Bronchial epithelial cell (primary cell): ENCODE results near the gene CUBN. TPM values are rescaled to one million over a fixed set of nuclear protein-coding genes. Genes with fewer than 3 reads are reported as not detected.

Experiments
- DNase-seq: peaks from one replicate; pipeline ENCODE4 v3.0.0-alpha.2; 2010; ENCODE audit warnings: low read depth
- FAIRE-seq: peaks from 2 replicates; lab custom pipeline; 2011; peaks lifted over from hg19 to GRCh38; lab: Jason Lieb, UNC
- H3K27me3 ChIP-seq: 2 replicates; pipeline ENCODE4 v1.5.1; 2011; ENCODE audit warnings: low read length; ENCODE audit not compliant: control insufficient read depth, insufficient read depth
- H3K36me3 ChIP-seq: 2 replicates; pipeline ENCODE4 v1.5.1; 2011; ENCODE audit warnings: low read length; ENCODE audit not compliant: control insufficient read depth, insufficient read depth
- H3K4me3 ChIP-seq: 2 replicates; pipeline ENCODE4 v1.5.1; 2011; ENCODE audit warnings: mild to moderate bottlenecking, low read depth, low read length, control low read depth
- CTCF ChIP-seq: IDR thresholded peaks from 2 replicates; pipeline ENCODE4 v1.5.1; 2011; ENCODE audit warnings: mild to moderate bottlenecking, moderate library complexity, low read length, control low read depth, inconsistent platforms; ENCODE audit not compliant: insufficient read depth, severe bottlenecking
- total RNA-seq: library from RNA; depleted of rRNA; stranded (reverse); fragments of >200 nt; gene quantifications from 2 replicates; pipeline ENCODE4 v1.2.1, GENCODE V29; 2014

The CUBN gene
- total RNA-seq, 1 donor from 2014 or later, result 0.53 TPM

DNA sequence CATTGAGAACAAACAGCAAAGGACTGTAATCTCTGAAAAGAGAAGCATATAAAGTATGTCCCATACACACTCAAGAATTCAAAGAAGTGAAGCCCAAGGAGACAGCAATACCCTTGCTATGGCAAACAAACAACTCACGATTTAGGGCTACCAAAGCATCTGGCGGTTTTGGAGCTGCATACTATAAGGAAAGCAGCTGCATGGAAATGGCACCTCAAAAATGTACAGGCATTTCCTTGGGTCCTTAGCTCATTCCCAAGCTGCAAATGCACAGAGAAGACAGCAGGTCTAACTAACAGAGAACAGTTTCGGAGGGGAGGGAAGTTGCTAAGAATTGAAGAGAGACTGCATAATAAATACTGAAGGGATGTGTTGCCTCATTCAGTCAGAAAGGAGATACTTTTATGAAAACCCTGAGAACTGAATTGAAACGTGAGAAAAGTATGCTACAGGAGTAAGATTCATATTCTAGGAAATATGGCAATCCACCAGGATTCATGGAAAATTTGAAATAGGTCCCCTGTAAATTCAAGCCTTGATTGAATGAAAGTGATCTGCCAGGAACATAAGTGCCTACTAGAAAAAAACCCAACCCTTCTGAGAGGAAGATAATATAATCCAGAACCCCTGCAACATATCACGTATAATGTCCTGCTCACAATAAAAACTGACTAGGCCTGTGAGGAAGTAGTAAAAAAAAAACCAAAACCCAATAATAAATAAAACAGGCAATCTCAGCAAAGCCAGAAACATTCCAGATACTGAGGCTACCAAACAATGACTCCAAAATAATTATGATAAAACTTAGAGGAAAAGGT, 36.4 kb downstream of the CUBN start:
- H3K27me3 ChIP-seq, result no peaks in the 10 kb centered on the region
- H3K4me3 ChIP-seq, result no peak overlapping the region
- FAIRE-seq, result no peak
- TF ChIP-seq CTCF, result no peak
- H3K36me3 ChIP-seq, result no peaks in the 10 kb centered on the region
- DNase-seq, result no peak

GRCh38 chr10:17092216-17092944, 37.2 kb downstream of the CUBN start:
- no peak for FAIRE-seq
- no peak for TF ChIP-seq CTCF
- Histone ChIP-seq H3K4me3 (no peak overlapping the region), H3K36me3 (no peaks in the 10 kb centered on the region), H3K27me3 (no peaks in the 10 kb centered on the region)
- no peak for DNase-seq

DNA sequence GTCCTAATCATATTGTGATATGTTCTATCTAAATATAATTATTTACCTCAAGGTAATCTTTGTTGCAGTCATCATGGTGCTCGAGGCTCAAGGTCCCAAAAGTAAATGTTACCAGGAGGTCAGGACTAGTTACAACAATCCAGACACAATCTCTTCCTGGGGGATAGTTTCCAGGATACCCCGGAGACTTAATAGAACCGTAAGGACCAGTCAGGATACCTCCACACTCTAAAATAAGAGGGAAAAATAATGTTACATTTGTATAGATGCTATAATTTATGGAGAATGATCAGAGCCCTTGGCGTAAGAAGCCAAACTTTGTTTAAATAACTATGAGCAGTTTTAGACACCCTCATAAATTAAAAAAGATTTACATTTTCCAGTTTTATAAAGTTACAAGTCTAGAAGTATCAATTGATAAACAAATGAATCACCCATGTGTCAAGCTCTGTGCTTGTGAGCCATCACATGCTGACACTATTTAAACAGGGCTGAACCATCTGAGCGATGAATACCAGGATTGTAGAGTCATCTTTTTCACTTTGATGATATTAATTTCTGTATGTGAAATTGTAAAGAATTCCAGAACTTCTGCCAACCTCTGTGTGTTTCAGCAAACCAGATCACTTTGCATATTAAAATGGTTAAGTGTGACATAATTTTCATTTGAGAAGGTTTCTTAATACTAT, 41.3 kb downstream of the CUBN start:
- H3K4me3 ChIP-seq, result no peak overlapping the region
- no peaks in the 10 kb centered on the region for H3K27me3 ChIP-seq
- FAIRE-seq, result no peak
- no peak for TF ChIP-seq CTCF
- DNase-seq, result peak; percentile 93
- H3K36me3 ChIP-seq, result no peaks in the 10 kb centered on the region

DNA sequence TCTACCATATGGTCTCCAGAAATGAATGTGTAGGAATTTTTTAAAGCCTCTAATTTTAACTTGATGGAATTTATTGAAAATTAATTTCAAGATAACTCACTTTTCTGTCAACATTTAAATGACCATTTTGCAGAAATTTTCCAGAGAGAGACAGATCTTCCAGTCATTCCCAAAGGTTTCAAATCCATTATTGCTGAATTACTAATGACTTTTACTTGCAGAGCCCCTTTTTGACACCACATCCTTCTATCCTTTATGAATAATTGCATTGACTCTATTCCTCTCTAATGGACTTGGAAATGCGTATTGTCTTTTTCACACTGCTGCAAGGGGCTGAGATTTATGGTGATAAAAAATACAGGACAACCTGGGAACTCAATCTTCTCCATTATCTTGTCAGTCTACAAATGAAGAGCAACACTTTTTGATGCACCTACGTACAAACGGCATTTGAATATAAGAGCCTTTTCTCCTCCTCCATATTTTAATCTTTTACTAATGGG, 42.7 kb downstream of the CUBN start:
- no peak for TF ChIP-seq CTCF
- no peak overlapping the region for H3K4me3 ChIP-seq
- H3K36me3 ChIP-seq, result no peaks in the 10 kb centered on the region
- no peaks in the 10 kb centered on the region for H3K27me3 ChIP-seq
- DNase-seq (no peak), FAIRE-seq (no peak)

DNA sequence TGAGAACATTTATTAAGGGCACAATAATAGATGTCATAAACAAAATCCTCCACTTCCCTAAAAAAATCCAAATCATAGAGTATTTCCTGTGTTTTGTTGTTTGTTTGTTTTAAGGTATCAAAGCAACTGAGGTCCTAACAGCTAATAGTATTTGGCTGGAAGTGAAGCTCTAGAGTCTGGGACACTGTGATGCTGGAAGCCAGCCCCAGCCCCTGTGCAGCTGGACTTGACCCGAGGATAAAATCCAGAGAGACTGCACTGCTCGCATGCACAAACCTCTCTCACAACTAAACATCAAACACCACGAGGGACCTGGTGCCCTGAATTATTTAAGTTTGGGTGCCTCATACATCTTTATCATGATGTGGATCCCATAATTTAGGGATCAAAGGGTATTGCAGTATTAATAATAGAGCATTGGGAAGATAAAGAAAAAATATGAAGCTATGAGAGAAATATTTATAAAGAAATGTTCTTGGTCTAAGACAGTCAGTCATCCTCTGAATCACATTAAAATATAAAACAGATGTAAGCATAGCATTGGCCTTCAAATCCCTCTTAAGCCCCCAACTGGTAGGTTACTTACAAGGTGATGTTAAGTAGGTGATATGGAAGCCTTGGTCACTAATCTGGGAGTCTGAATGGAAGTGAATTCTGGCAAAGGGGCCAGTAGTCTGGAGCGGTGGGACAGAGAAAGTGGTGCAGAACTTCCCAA, 44.4 kb downstream of the CUBN start:
- DNase-seq (no peak), FAIRE-seq (no peak)
- no peak for TF ChIP-seq CTCF

More for the DNA sequence above, 44.4 kb downstream of the CUBN start:
- H3K27me3 ChIP-seq, result no peaks in the 10 kb centered on the region
- H3K36me3 ChIP-seq, result no peaks in the 10 kb centered on the region
- H3K4me3 ChIP-seq, result no peak overlapping the region
